Activated CD4-positive, alpha-beta T cell treated with anti-CD3 and anti-CD28 coated beads for 4 hours (primary cell): ENCODE results near the gene FIZ1.
A peak's percentile ranks its signal among the peaks of the same experiment; 100 is the strongest.

Experiments used
- DNase-seq, 2 donors: peaks; one replicate each; pipeline ENCODE4 v3.0.0-alpha.2; 2020

The FIZ1 gene

GRCh38 chr19:55635334-55635717 is 36.0 kb upstream of the FIZ1 start:
- DNase-seq, result no peak

GRCh38 chr19:55633861-55634260 is 34.5 kb upstream of the FIZ1 start:
- DNase-seq, result no peak

- peak; percentile 87 to 92 for DNase-seq
These were observed 33.1 kb upstream of the FIZ1 start for GRCh38 chr19:55632463-55632834.

GRCh38 chr19:55626350-55626749 is 27.0 kb upstream of the FIZ1 start:
- DNase-seq, result peak; percentile 55 to 58

GRCh38 chr19:55625004-55625326 is 25.6 kb upstream of the FIZ1 start:
- no peak for DNase-seq

GRCh38 chr19:55624109-55625003 is 25.0 kb upstream of the FIZ1 start, which contains the start of gene ZNF784:
Gene ZNF784, minus strand, starts transcription at chr19:55624566. Its CDS starts 5 bp downstream, at chr19:55624561.
- peak; percentile 96 to 98 for DNase-seq

GRCh38 chr19:55623561-55623960 is 24.2 kb upstream of the FIZ1 start:
- DNase-seq, result no peak

- no peak for DNase-seq
These were observed 23.8 kb upstream of the FIZ1 start for GRCh38 chr19:55623130-55623529.

GRCh38 chr19:55622242-55622969 is 23.1 kb upstream of the FIZ1 start:
- no peak for DNase-seq

GRCh38 chr19:55621673-55622231 is 22.4 kb upstream of the FIZ1 start:
- DNase-seq, result no peak

- DNase-seq, result no peak
These were observed 21.9 kb upstream of the FIZ1 start for GRCh38 chr19:55621205-55621672.

- DNase-seq, result no peak
These were observed 21.3 kb upstream of the FIZ1 start for GRCh38 chr19:55620410-55621204.

- no peak for DNase-seq
These were observed 20.0 kb upstream of the FIZ1 start for GRCh38 chr19:55619286-55619685.

- DNase-seq, result no peak
These were observed 19.1 kb upstream of the FIZ1 start for GRCh38 chr19:55618426-55618825.

- DNase-seq, result no peak
These were observed 18.1 kb upstream of the FIZ1 start for GRCh38 chr19:55617426-55617825.

- no peak for DNase-seq
These were observed 17.1 kb upstream of the FIZ1 start for GRCh38 chr19:55616395-55616875.

- DNase-seq, result no peak
These were observed 16.5 kb upstream of the FIZ1 start for GRCh38 chr19:55615543-55616394.

- DNase-seq, result no peak
These were observed 15.6 kb upstream of the FIZ1 start for GRCh38 chr19:55614711-55615542.

- DNase-seq, result no peak
These were observed 14.8 kb upstream of the FIZ1 start for GRCh38 chr19:55613930-55614710.

GRCh38 chr19:55613396-55613795 is 14.1 kb upstream of the FIZ1 start:
- DNase-seq, result no peak
